Activated naive CD8-positive, alpha-beta T cell treated with anti-CD3 and anti-CD28 coated beads, Interleukin-2, amount 50 U/mL, for 16 hours (primary cell): ENCODE data around the gene GOLGA6D.
"Not testable (repeated sequence)": the region's sequence is repeated elsewhere in the genome, so short reads cannot be mapped to it uniquely, and the experiment has no call there.

Experiments used
- DNase-seq: peaks from one replicate; pipeline ENCODE4 v3.0.0-alpha.2; 2020; ENCODE audit warnings: low read depth, low spot score

The GOLGA6D gene

GRCh38 chr15:75332093-75332492 is 49.5 kb downstream of the GOLGA6D start:
- not testable (repeated sequence) for DNase-seq

GRCh38 chr15:75333654-75334419 is 51.2 kb downstream of the GOLGA6D start:
- DNase-seq: not testable (repeated sequence)

GRCh38 chr15:75335313-75335704 is 52.7 kb downstream of the GOLGA6D start:
- DNase-seq: no peak

- peak; percentile 62 for DNase-seq
Measured at GRCh38 chr15:75335705-75336355, 53.2 kb downstream of the GOLGA6D start, which contains the start of gene COMMD4. TSS of gene COMMD4 (plus strand) at chr15:75336063. CDS start at chr15:75336090, 27 bp downstream.

GRCh38 chr15:75338661-75339240 is 56.1 kb downstream of the GOLGA6D start:
- DNase-seq: no peak

DNA sequence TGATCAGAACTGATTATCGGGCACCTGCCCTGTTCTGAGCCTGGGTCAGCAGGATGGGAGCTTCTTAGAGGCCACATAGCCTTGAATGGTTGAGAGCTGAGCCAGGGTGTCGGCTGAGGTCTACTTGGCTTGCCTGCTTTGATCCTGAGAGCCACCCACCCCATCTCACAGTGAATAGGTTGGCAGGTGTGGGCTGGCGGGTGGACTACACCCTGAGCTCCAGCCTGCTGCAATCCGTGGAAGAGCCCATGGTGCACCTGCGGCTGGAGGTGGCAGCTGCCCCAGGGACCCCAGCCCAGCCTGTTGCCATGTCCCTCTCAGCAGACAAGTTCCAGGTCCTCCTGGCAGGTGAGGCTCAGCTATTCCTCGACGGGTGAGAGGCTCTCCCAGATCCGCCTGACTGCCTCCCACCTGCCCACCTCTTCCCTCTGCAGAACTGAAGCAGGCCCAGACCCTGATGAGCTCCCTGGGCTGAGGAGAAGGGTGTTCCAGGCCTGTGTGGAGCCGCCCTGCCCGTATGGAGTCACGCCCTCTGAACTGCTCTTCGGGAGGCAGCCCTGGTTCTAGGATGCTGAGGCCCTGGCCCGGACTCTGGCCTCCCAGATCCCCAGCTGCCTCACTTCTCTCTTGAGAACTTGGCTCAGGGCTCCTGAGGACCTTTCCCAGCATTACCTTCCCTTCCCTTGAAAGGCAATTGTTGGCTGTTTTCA is 57.1 kb downstream of the GOLGA6D start:
- no peak for DNase-seq

DNA sequence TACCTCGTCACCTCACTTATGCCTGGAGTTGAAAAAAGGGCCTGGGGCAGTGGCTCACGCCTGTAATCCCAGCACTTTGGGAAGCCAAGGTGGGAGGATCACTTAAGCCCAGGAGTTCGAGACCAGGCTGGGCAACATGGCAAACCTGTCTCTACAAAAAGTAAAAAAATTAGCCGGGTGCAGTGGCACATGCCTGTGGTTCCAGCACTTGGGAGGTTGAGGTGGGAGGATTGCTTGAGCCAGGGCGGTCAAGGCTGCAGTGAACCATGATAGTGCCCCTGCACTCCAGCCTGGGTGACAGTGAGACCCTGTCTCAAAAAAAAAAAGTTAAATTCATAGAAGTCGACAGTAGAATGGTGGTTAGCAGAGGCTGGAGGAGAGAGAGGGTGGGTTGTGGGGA is 59.6 kb downstream of the GOLGA6D start:
- DNase-seq: no peak

- DNase-seq: not testable (repeated sequence)
Measured at GRCh38 chr15:75343953-75344352, 61.3 kb downstream of the GOLGA6D start.
